NT2/D1 (cell line): ENCODE results near the gene PPP5C.

ENCODE experiments used
- SUZ12 ChIP-seq: IDR thresholded peaks from 2 replicates; pipeline ENCODE4 v1.6.1; 2011; ENCODE audit not compliant: insufficient read length, insufficient read depth; ENCODE audit errors: extremely low read depth
- YY1 ChIP-seq: IDR thresholded peaks from 2 replicates; pipeline ENCODE4 v1.6.1; 2011; ENCODE audit not compliant: insufficient read length, insufficient read depth
- ZNF274 ChIP-seq: IDR thresholded peaks from 2 replicates; pipeline ENCODE4 v1.6.1; 2011; ENCODE audit warnings: mild to moderate bottlenecking, low read depth, low read length

DNA sequence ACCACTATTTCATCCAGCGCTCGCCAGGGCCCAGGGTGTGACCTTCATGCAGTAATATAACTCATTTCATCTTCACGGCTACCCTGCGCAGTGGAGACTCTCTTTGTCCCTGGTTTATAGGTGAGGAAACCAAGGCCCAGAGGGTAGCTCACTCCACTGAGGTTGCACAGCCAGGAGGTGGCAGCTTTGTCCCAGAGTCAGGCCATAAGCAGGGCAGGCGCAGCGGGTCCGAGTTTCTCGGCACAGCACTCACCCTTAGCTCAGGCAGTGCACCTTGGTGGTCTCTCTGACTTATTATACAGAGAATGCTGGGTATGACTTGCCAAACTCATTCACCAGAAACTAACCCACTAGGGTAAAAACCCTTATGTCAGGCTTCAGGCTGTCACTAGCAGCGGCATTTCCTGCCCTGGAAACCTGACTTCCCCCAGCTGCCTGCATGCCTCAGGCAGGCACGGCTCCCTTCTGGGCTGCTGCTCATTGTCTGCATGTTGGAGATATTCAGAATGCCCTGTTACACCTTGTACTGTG is 24.5 kb downstream of the PPP5C start:
- TF ChIP-seq SUZ12 (no peak), ZNF274 (no peak), YY1 (no peak)
